Measurements from ENCODE around the gene CDH1. TPM values are rescaled to one million over a fixed set of nuclear protein-coding genes. Genes with fewer than 3 reads are reported as not detected.

CDH1 gene
- total RNA-seq, 1 experiment from 2014 or later, result not detected

GRCh38 chr16:68850481-68850880 lies 113.4 kb downstream of the CDH1 start:
- DNase-seq, result no peak
- Histone ChIP-seq H3K36me3 (no peaks in the 10 kb centered on the region; the same call in 1 of the 2 replicates), H3K9me3 (no peaks in the 10 kb centered on the region), H3K27me3 (no peaks in the 10 kb centered on the region), H3K4me3 (no peak overlapping the region)

GRCh38 chr16:68851601-68852000 lies 114.5 kb downstream of the CDH1 start:
- H3K9me3 ChIP-seq, result no peaks in the 10 kb centered on the region
- DNase-seq, result no peak
- no peaks in the 10 kb centered on the region; the same call in 1 of the 2 replicates for H3K36me3 ChIP-seq
- no peaks in the 10 kb centered on the region for H3K27me3 ChIP-seq
- H3K4me3 ChIP-seq, result no peak overlapping the region

- H3K36me3 ChIP-seq, result no peaks in the 10 kb centered on the region
- DNase-seq, result no peak
- no peaks in the 10 kb centered on the region for H3K27me3 ChIP-seq
- H3K4me3 ChIP-seq, result no peak overlapping the region
- H3K9me3 ChIP-seq, result no peaks in the 10 kb centered on the region
Observed at GRCh38 chr16:68857479-68857878, 120.4 kb downstream of the CDH1 start.

- H3K36me3 ChIP-seq, result no peaks in the 10 kb centered on the region
- H3K27me3 ChIP-seq, result no peaks in the 10 kb centered on the region
- H3K4me3 ChIP-seq, result no peak overlapping the region
- DNase-seq, result no peak
- H3K9me3 ChIP-seq, result no peaks in the 10 kb centered on the region
Observed at GRCh38 chr16:68859828-68860227, 122.7 kb downstream of the CDH1 start.

GRCh38 chr16:68860978-68861892 lies 124.1 kb downstream of the CDH1 start:
- no peak for DNase-seq
- H3K36me3 ChIP-seq, result no peaks in the 10 kb centered on the region
- no peaks in the 10 kb centered on the region for H3K9me3 ChIP-seq
- no peak overlapping the region for H3K4me3 ChIP-seq
- H3K27me3 ChIP-seq, result no peaks in the 10 kb centered on the region

GRCh38 chr16:68866933-68867332 lies 129.8 kb downstream of the CDH1 start:
- Histone ChIP-seq H3K9me3 (no peaks in the 10 kb centered on the region), H3K36me3 (no peaks in the 10 kb centered on the region), H3K4me3 (no peak overlapping the region), H3K27me3 (no peaks in the 10 kb centered on the region)
- DNase-seq, result no peak

- no peak for DNase-seq
Observed at GRCh38 chr16:68869492-68870088, 132.5 kb downstream of the CDH1 start.

GRCh38 chr16:68873635-68874471 lies 136.8 kb downstream of the CDH1 start:
- no peaks in the 10 kb centered on the region for H3K36me3 ChIP-seq
- DNase-seq, result no peak
- no peaks in the 10 kb centered on the region for H3K27me3 ChIP-seq
- no peaks in the 10 kb centered on the region for H3K9me3 ChIP-seq
- no peak overlapping the region for H3K4me3 ChIP-seq

More at GRCh38 chr16:68869492-68870088, 132.5 kb downstream of the CDH1 start:
- Histone ChIP-seq H3K9me3 (no peaks in the 10 kb centered on the region), H3K27me3 (no peaks in the 10 kb centered on the region), H3K4me3 (no peak overlapping the region), H3K36me3 (no peaks in the 10 kb centered on the region)

- no peak for DNase-seq
- H3K27me3 ChIP-seq, result no peaks in the 10 kb centered on the region
- no peaks in the 10 kb centered on the region; the same call in 1 of the 2 replicates for H3K36me3 ChIP-seq
- H3K9me3 ChIP-seq, result no peaks in the 10 kb centered on the region
- no peak overlapping the region for H3K4me3 ChIP-seq
Observed at GRCh38 chr16:68875871-68876270, 138.8 kb downstream of the CDH1 start.

GRCh38 chr16:68883685-68884084 lies 146.6 kb downstream of the CDH1 start:
- Histone ChIP-seq H3K36me3 (peaks cover 3% of the 10 kb centered on the region; the same call in 1 of the 2 replicates), H3K4me3 (no peak overlapping the region), H3K27me3 (no peaks in the 10 kb centered on the region), H3K9me3 (no peaks in the 10 kb centered on the region)
- no peak for DNase-seq

GRCh38 chr16:68884401-68884800 lies 147.3 kb downstream of the CDH1 start:
- DNase-seq, result no peak

More at GRCh38 chr16:68884401-68884800, 147.3 kb downstream of the CDH1 start:
- H3K4me3 ChIP-seq, result no peak overlapping the region
- H3K9me3 ChIP-seq, result no peaks in the 10 kb centered on the region
- peaks cover 3% of the 10 kb centered on the region; the same call in 1 of the 2 replicates for H3K36me3 ChIP-seq
- H3K27me3 ChIP-seq, result no peaks in the 10 kb centered on the region

Other genes starting within 250 kb of the CDH1 start
- 2.8 and 6.3 TPM in 2 replicates for gene ZFP90, start 198.0 kb upstream of the CDH1 start, total RNA-seq (2014; rRNA removed; shearing (Covaris generic); ENCODE audit: low replicate concordance)
- gene CDH3, start 92.0 kb upstream of the CDH1 start, total RNA-seq (2014; rRNA removed; shearing (Covaris generic); ENCODE audit: low replicate concordance), result not detected in 2 replicates
- 10.8 and 17.3 TPM in 2 replicates for gene TANGO6, start 106.2 kb downstream of the CDH1 start, total RNA-seq (2014; rRNA removed; shearing (Covaris generic); ENCODE audit: low replicate concordance)